ENCODE measurements around the gene MDFI.

The MDFI gene

DNA sequence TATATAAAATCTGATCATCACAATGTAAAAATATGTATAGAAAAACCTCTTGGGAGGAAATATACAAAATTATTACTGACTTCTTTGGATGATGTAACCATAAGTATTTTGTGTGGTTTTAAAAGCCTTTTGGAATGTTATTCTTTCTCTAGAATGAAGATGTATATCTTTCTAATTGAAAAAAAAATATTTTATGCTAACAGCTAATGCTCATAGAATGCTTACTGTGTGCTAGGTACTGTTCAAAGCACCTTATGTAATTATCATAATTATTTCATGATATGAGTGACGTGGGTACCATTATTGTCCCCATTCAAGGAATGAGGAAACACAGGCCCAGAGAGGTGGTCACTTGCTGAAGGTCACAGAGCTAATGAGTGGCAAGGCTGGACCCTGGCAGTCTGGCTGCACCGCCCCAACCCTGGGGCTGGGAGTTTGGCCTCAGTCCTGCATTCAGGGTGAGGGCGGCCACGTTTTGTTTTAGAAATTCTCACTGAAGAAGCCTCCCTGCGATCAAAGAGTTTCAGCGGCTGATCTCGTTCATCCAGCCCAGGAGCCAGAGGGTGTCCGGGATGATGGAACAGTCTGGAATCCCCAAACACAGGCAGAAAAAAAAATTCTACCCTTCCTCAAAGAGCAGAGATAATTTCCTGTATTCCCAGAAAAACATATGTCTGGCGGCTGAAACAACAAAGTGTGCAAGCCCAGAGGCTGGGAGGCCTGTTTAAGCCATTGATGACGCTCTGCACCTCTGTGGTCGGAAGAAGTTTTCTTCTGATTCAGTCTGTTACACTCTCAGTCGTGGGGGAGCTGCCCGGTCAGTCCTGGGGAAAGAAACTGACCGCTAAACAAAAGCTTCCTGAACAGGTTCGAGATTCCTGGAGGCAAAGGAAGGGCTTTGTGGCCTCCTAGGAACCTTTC lies 59.9 kb downstream of the MDFI start:
- Histone ChIP-seq H3K4me1 (ENCODE audit: control insufficient read depth, insufficient read depth, low read length) (peaks cover 9% of the 10 kb centered on the region), H3K36me3 (ENCODE audit: control insufficient read depth, insufficient read depth, low read length) (no peaks in the 10 kb centered on the region), H3K9ac (ENCODE audit: low read depth, low read length) (no peak overlapping the region), H3K27me3 (ENCODE audit: control insufficient read depth, insufficient read depth, low read length) (no peaks in the 10 kb centered on the region), H3K4me3 (ENCODE audit: low read depth, low read length) (no peak overlapping the region), H3K9me3 (ENCODE audit: control insufficient read depth, insufficient read depth, low read length) (no peaks in the 10 kb centered on the region)

- no peak overlapping the region for H3K9ac ChIP-seq (ENCODE audit: low read depth, low read length)
- no peaks in the 10 kb centered on the region for H3K36me3 ChIP-seq (ENCODE audit: control insufficient read depth, insufficient read depth, low read length)
- no peaks in the 10 kb centered on the region for H3K9me3 ChIP-seq (ENCODE audit: control insufficient read depth, insufficient read depth, low read length)
- peaks cover 9% of the 10 kb centered on the region for H3K4me1 ChIP-seq (ENCODE audit: control insufficient read depth, insufficient read depth, low read length)
- no peak overlapping the region for H3K4me3 ChIP-seq (ENCODE audit: low read depth, low read length)
- no peaks in the 10 kb centered on the region for H3K27me3 ChIP-seq (ENCODE audit: control insufficient read depth, insufficient read depth, low read length)
Observed at GRCh38 chr6:41699063-41699462, 60.8 kb downstream of the MDFI start.

DNA sequence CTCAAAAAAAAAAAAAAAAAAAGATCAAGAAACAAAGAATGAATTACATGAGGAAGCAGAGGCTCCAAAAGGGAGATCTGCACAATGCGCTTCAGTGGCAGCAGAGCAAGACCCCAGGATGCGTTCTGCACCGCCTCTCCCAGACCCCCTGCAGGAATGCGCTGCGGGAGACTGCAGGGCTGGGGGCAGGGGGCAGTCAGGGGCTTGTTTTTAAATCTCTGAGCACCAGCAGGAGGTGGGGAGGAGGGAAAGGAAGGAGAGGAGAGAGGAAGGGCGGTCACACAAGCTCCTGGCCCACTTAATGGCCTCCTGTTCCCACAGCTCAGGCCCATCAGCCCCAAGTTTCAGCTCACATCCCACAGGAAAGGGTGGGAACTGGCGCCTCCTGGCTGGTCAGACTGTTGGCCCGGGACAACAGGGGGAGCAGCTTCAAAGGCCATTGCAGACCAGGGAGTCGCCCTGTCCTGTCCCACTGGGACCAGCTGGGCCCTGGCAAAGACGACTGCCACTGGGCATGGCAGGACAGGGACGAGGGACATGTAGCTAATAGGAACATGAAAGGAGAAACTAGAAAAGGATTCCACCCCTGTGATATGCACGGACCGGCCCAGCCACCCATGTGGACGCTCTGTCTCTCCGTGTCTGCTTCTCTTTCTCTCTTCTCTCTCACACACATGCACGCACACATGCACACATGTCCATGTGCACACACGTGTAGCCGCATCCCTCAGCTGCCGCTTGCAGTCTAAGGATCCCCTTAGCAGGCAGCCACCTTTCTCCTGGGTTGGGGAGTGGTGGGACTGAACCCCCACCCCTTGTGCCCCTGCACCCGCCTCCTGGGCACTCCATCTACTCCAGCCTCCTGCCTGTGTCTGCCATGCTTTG lies 62.4 kb downstream of the MDFI start:
- H3K36me3 ChIP-seq (ENCODE audit: control insufficient read depth, insufficient read depth, low read length): no peaks in the 10 kb centered on the region
- H3K9ac ChIP-seq (ENCODE audit: low read depth, low read length): no peak overlapping the region
- H3K4me3 ChIP-seq (ENCODE audit: low read depth, low read length): no peak overlapping the region
- H3K27me3 ChIP-seq (ENCODE audit: control insufficient read depth, insufficient read depth, low read length): no peaks in the 10 kb centered on the region
- H3K4me1 ChIP-seq (ENCODE audit: control insufficient read depth, insufficient read depth, low read length): peaks cover 9% of the 10 kb centered on the region
- H3K9me3 ChIP-seq (ENCODE audit: control insufficient read depth, insufficient read depth, low read length): no peaks in the 10 kb centered on the region

DNA sequence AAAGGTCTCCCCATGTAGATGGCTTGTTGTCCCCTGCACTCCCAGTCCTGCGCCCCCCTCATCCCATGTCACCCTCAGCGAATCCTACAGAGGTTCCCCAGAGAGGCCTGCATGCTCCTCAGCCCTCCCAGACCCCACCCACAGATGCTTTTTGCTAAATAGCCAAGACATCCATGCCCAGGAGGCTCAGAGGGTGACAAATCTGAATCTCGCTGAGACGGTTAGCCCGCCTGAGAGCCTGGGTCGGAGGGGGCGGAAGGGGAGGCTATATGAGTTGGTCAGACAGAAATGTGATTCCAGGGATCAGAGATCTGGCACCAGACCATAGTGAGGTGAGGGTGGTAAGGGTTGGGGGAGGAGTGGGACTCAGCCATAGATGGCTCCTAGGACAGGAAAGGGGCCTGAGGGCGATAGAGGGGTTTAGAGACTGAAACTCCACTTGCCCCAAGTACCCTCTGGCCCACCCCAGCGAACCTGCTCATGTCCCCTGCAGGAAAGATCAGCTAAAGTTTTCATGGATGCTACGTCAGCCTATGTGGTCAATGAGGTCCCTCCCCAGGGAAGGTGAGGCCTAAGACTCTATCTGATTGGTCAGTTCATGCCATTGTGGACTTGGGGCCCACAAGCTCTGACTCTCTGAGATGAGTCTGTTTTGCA lies 63.9 kb downstream of the MDFI start:
- no peaks in the 10 kb centered on the region for H3K36me3 ChIP-seq (ENCODE audit: control insufficient read depth, insufficient read depth, low read length)
- H3K4me3 ChIP-seq (ENCODE audit: low read depth, low read length): no peak overlapping the region
- peaks cover 11% of the 10 kb centered on the region for H3K4me1 ChIP-seq (ENCODE audit: control insufficient read depth, insufficient read depth, low read length)
- no peak overlapping the region for H3K9ac ChIP-seq (ENCODE audit: low read depth, low read length)
- H3K9me3 ChIP-seq (ENCODE audit: control insufficient read depth, insufficient read depth, low read length): no peaks in the 10 kb centered on the region
- H3K27me3 ChIP-seq (ENCODE audit: control insufficient read depth, insufficient read depth, low read length): no peaks in the 10 kb centered on the region

DNA sequence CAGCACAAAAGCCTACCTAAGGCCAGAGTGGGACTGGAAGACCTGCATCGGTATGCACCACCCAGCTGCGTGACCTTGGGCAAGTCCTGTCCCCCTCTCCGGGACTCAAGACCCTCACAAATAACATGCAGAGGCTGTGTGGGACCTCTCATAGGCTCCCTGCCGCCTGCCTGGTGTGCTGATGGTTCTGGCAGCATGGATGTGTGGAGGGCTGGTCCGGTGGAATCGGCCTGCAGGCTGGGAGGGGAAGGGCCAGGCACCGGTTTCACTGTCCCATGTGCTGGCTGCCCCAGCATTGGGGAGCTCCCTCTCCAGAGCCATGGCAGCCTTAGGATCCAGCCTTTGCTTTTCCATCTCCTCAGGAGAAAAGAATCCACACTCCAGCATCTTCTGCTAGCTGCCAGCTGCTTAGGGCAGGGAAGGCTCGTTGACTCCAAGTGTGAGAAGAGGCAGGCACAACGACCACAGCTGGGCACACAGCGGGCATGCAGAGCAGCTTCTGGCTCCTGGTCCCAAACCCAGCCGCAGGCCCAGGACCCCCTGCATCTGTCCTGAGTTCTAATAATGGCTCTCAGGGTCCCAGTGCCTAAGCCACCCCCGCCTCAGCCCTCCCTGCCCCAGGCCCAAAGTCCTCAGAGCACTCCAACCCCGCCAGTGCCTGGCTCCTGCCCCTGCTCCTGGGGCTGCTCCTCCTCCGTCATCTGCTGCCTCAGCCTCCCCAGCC lies 64.7 kb downstream of the MDFI start:
- Histone ChIP-seq H3K9ac (ENCODE audit: low read depth, low read length) (no peak overlapping the region), H3K9me3 (ENCODE audit: control insufficient read depth, insufficient read depth, low read length) (no peaks in the 10 kb centered on the region), H3K4me1 (ENCODE audit: control insufficient read depth, insufficient read depth, low read length) (peaks cover 11% of the 10 kb centered on the region)

More for the DNA sequence above, 64.7 kb downstream of the MDFI start:
- Histone ChIP-seq H3K27me3 (ENCODE audit: control insufficient read depth, insufficient read depth, low read length) (no peaks in the 10 kb centered on the region), H3K36me3 (ENCODE audit: control insufficient read depth, insufficient read depth, low read length) (no peaks in the 10 kb centered on the region), H3K4me3 (ENCODE audit: low read depth, low read length) (no peak overlapping the region)
